ENCODE results near the gene MADD. TPM values are rescaled to one million over a fixed set of nuclear protein-coding genes. Genes with fewer than 3 reads are reported as not detected.

MADD gene
- total RNA-seq, result 14.3 and 21.3 TPM in 2 replicates

DNA sequence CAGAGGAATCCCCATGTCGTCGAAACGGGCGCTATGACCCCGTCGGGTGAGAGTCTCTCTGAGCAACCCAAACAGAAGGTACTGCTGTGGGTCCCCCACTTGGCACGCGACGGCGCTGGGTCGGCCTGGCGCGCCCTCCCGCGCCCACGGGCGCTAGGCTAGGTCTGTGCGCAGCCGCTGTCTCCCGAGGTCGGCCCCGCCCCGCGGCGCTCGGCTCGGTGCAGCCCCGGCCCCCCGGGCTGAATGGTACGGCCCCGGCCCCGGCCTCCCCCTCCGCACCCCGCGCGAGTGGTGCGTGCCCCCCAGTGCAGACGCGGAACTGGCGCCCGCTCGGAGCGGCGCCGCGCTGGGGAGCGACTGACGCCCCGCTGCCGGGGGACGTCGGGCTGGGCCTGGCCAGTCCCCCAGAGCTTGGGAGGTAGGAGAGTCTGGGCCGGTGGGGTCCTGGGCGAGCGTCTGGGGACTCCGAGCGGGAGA is at the start of gene MADD:
Gene MADD, plus strand, starts transcription at position 305 of the 477 bp plus-strand sequence.

DNA sequence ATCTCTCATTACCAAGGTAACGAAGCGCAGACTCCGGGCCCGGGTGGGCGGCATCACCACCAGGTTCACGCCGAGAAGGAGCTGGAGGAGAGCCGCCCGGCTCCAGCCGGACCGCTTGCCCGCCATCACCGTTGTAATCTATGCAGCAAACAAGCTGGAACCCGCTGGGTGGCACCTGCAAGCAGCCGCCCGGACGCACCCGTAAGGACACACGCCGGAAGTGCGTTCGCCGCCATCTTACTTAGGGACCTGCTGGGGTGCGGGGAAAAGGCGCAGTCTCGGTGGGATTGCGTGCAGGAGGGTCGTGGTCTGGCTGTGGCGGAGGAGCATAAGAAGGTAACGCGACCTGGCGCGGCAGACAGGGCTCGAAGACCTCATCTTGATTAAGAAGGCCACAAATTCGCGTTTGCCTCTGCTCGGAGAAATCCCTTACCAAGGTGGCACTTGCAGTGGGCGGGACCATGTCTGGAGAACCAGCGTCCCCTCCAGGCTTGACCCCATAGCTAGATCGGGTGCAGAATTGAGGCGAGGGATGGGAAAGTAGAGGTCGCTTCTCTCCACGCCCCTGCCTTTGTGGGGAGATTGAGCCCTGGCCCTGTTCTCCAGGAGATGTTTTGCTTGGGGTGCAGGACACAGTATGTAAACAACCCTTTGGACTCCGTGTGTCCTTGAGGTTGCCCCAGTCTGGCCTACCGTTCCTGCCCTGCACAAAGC is 21.1 kb upstream of the MADD start, which contains the start of gene ACP2:
Gene ACP2, minus strand, starts transcription at position 151 of the 714 bp plus-strand sequence. Its CDS starts 25 bp downstream, at position 126.

GRCh38 chr11:47257517-47258316 is 12.2 kb upstream of the MADD start, which contains the start of gene NR1H3:
Gene NR1H3, plus strand, starts transcription at chr11:47257996. Its CDS starts 1,221 bp downstream, at chr11:47259217.

GRCh38 chr11:47352556-47352955 is 82.6 kb downstream of the MADD start, which contains the start of gene MYBPC3:
Gene MYBPC3, minus strand, starts transcription at chr11:47352702. Its CDS starts 55 bp downstream, at chr11:47352647.

DNA sequence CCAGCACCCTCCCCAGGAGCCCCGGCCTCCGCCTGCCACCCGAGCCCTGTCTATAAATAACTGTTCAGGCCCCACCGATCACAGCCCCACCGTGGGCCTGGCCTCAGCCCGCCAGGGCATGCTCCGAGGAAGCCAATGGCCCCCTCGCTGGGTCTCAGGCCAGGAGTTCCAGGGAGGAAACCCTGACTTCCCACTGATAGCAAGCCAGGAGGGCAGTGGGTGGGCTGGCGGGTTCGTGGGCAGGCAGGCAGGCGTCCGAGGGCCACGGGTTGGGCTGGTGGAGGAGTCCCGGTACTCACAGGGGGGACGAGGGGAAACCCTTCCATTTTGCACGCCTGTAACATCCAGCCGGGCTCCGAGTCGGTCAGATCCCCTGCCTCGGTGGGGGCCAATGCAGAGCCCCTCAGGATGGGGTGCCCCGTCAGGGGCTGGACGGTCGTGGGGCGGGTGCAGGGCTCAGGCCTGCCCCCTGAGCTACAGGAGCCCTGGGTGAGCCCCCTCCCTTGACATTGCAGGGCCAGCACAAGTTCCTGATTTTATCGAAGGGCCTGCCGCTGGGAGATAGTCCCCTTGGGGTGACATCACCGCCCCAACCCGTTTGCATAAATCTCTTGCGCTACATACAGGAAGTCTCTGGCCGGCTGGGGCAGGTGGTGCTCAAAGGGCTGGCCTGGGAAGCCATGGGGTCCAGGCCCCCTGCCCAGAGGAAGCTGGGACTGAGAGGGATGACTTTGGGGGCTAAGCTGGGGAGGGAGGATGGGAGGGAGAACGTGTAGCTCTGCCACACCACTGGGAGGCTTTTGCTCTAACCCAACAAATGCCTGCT is 108.3 kb downstream of the MADD start, which contains the start of gene SPI1:
Gene SPI1, minus strand, starts transcription at position 538 of the 826 bp plus-strand sequence. Its CDS starts 194 bp downstream, at position 344.

Other genes starting within 250 kb of the MADD start
- gene ARFGAP2, start 93.3 kb upstream of the MADD start, total RNA-seq, result 103 and 125 TPM in 2 replicates
- 13.4 and 15.7 TPM in 2 replicates for gene PACSIN3, start 83.7 kb upstream of the MADD start, total RNA-seq
- 30.3 and 31.5 TPM in 2 replicates for gene DDB2, start 55.2 kb upstream of the MADD start, total RNA-seq
- 19.1 and 24.6 TPM in 2 replicates for gene ACP2, start 21.3 kb upstream of the MADD start, total RNA-seq
- 4.4 and 4.8 TPM in 2 replicates for gene NR1H3, start 12.1 kb upstream of the MADD start, total RNA-seq
- gene MYBPC3, start 82.6 kb downstream of the MADD start, total RNA-seq, result not detected in 2 replicates
- gene SPI1, start 108.4 kb downstream of the MADD start, total RNA-seq, result not detected in 2 replicates
- 70.4 and 120 TPM in 2 replicates for gene SLC39A13, start 138.5 kb downstream of the MADD start, total RNA-seq
- 117 and 208 TPM in 2 replicates for gene PSMC3, start 156.3 kb downstream of the MADD start, total RNA-seq
- under 0.01 and 0.05 TPM in 2 replicates for gene RAPSN, start 179.0 kb downstream of the MADD start, total RNA-seq

All from smooth muscle cell of the umbilical artery (primary cell).